ENCODE results near the gene SCLY. TPM values are rescaled to one million over a fixed set of nuclear protein-coding genes. Genes with fewer than 3 reads are reported as not detected.

The SCLY gene
- total and polyA plus RNA-seq, 2 of the 13 experiments (the other 11 are each of a cell fraction or from before 2014, with no cell fraction given) = 27.9 to 38.6 TPM

DNA sequence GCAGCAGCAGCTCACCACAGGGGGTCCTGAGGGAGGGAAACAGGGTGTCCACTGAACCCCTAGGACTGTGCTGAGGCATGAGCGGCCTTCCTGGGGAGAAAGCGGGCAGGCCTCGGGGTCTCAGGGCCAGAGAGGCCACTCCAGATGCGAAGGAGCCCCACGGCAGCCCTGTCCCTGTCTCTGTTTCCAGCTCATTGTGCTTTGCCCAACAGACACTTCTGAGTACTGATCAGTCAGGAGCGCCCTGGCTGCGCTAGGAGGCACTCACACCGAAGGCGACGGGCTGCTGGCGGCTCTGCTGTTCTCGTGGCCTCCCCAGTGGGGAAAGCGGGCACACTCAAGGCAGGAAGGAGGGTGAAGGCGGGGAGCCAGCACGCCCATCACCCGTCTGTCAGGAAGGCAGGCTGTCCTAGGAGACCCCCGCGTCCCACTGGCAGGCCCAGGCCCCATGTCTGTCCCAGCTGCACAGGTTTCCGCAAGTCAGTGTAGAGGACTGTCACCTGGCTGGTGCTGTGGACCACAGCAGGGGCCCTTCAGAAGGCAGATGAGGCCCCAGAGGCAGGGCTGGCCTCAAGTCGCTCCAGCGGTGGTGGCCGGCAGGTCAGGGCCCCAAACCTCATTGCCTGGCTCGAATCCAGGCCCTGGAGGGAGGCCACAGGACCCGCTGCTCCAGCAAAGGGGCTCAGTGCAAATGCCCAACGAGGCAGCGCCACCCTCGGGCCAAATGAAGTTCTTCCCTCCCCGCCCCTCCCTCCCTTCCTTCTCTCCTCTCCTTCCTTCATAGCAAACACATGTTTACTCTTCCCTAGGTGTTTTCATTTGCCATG lies 46.1 kb downstream of the SCLY start (continued):
- TF ChIP-seq, protein P1, sequence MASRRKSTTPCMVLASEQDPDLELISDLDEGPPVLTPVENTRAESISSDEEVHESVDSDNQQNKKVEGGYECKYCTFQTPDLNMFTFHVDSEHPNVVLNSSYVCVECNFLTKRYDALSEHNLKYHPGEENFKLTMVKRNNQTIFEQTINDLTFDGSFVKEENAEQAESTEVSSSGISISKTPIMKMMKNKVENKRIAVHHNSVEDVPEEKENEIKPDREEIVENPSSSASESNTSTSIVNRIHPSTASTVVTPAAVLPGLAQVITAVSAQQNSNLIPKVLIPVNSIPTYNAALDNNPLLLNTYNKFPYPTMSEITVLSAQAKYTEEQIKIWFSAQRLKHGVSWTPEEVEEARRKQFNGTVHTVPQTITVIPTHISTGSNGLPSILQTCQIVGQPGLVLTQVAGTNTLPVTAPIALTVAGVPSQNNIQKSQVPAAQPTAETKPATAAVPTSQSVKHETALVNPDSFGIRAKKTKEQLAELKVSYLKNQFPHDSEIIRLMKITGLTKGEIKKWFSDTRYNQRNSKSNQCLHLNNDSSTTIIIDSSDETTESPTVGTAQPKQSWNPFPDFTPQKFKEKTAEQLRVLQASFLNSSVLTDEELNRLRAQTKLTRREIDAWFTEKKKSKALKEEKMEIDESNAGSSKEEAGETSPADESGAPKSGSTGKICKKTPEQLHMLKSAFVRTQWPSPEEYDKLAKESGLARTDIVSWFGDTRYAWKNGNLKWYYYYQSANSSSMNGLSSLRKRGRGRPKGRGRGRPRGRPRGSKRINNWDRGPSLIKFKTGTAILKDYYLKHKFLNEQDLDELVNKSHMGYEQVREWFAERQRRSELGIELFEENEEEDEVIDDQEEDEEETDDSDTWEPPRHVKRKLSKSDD (CRISPR knock-in tag; IDR thresholded peaks at IDR 0.05; ENCODE audit: low read depth) = peak; percentile 28; the same call in 1 of the 2 replicates
- TF ChIP-seq ZNF329 (CRISPR knock-in tag; IDR thresholded peaks at IDR 0.05; ENCODE audit: low read depth) (no peak), ZNF251 (CRISPR knock-in tag; IDR thresholded peaks at IDR 0.05) (no peak), CEBPB (IDR thresholded peaks at IDR 0.05; ENCODE audit: borderline replicate concordance, low read depth, low read length) (no peak), PITX1 (CRISPR knock-in tag; IDR thresholded peaks at IDR 0.05) (no peak), ZNF724P (CRISPR knock-in tag; IDR thresholded peaks at IDR 0.05; ENCODE audit: borderline replicate concordance) (no peak), SOX6 (IDR thresholded peaks at IDR 0.05) (no peak), SOX6 (CRISPR knock-in tag; IDR thresholded peaks at IDR 0.05) (no peak; the same call in none of the 2 replicates), ELF1 (CRISPR knock-in tag; IDR thresholded peaks at IDR 0.05) (no peak), ZNF891 (CRISPR knock-in tag; IDR thresholded peaks at IDR 0.05) (no peak), ZBTB46 (CRISPR knock-in tag; IDR thresholded peaks at IDR 0.05; ENCODE audit: borderline replicate concordance) (no peak), SOX13 (IDR thresholded peaks at IDR 0.05) (no peak), SOX13 (CRISPR knock-in tag; conservative IDR thresholded peaks at IDR 0.05 in 1 of 2, IDR thresholded peaks at IDR 0.05 in 1 of 2) (no peak)
- TF ChIP-seq, protein P2, sequence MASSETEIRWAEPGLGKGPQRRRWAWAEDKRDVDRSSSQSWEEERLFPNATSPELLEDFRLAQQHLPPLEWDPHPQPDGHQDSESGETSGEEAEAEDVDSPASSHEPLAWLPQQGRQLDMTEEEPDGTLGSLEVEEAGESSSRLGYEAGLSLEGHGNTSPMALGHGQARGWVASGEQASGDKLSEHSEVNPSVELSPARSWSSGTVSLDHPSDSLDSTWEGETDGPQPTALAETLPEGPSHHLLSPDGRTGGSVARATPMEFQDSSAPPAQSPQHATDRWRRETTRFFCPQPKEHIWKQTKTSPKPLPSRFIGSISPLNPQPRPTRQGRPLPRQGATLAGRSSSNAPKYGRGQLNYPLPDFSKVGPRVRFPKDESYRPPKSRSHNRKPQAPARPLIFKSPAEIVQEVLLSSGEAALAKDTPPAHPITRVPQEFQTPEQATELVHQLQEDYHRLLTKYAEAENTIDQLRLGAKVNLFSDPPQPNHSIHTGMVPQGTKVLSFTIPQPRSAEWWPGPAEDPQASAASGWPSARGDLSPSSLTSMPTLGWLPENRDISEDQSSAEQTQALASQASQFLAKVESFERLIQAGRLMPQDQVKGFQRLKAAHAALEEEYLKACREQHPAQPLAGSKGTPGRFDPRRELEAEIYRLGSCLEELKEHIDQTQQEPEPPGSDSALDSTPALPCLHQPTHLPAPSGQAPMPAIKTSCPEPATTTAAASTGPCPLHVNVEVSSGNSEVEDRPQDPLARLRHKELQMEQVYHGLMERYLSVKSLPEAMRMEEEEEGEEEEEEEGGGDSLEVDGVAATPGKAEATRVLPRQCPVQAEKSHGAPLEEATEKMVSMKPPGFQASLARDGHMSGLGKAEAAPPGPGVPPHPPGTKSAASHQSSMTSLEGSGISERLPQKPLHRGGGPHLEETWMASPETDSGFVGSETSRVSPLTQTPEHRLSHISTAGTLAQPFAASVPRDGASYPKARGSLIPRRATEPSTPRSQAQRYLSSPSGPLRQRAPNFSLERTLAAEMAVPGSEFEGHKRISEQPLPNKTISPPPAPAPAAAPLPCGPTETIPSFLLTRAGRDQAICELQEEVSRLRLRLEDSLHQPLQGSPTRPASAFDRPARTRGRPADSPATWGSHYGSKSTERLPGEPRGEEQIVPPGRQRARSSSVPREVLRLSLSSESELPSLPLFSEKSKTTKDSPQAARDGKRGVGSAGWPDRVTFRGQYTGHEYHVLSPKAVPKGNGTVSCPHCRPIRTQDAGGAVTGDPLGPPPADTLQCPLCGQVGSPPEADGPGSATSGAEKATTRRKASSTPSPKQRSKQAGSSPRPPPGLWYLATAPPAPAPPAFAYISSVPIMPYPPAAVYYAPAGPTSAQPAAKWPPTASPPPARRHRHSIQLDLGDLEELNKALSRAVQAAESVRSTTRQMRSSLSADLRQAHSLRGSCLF (CRISPR knock-in tag; IDR thresholded peaks at IDR 0.05; ENCODE audit: borderline replicate concordance) = no peak
- TF ChIP-seq, protein P3, sequence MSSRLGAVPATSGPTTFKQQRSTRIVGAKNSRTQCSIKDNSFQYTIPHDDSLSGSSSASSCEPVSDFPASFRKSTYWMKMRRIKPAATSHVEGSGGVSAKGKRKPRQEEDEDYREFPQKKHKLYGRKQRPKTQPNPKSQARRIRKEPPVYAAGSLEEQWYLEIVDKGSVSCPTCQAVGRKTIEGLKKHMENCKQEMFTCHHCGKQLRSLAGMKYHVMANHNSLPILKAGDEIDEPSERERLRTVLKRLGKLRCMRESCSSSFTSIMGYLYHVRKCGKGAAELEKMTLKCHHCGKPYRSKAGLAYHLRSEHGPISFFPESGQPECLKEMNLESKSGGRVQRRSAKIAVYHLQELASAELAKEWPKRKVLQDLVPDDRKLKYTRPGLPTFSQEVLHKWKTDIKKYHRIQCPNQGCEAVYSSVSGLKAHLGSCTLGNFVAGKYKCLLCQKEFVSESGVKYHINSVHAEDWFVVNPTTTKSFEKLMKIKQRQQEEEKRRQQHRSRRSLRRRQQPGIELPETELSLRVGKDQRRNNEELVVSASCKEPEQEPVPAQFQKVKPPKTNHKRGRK (CRISPR knock-in tag; IDR thresholded peaks at IDR 0.05) = peak; percentile 57; the same call in 1 of the 2 replicates
